HL-60/S4 (cell line): ENCODE data around the gene BCAR1.

Experiments used
- in situ Hi-C: fragments of 300-500 bp; cut with MboI; formaldehyde crosslinking; loops from 2 replicates; pipeline ENCODE4 v1.14.3; 2022; ENCODE audit warnings: low sequenced_read_pairs

BCAR1 gene

DNA sequence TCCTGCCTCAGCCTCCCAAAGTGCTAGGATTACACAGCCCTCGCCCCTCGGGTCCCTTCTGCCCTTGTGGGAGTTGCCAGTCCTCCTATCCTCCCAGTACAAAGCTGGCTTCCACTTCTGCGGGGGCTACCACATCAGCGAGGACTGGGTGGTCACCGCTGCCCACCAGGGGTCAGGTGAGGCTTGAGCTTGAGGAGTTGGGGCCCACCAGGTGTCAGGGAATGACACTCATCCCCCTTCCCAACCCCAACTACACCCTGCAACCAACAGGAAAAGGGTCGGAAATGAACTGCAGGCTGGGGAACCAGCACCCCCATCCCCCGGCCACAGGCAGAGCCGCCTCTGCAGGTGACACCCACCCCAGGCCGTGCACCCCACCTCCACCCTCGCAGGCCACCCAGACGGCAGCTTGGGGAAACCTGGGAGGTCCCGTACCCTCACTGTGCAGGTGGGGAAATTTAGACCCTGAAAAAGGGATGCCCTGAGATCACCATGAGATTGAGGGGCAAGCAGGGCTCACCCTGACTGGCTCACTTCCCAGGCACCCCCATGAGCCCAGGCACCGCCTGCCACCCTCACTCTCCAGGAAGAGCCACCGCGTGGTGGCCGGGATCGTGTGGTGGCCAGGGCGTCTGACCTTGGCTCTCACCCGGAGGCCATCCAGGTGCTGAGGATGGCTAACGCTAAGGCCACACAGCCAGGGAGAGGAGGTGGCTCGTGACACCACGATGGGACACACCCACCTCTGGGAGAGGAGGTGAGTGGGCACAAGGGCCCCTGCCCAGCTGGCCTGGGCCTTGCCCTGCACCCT, 24.7 kb downstream of the BCAR1 start:
- in situ Hi-C loops = no loop called here

- in situ Hi-C loops = no loop called here
Measured at GRCh38 chr16:75225678-75226515, 25.5 kb downstream of the BCAR1 start.

DNA sequence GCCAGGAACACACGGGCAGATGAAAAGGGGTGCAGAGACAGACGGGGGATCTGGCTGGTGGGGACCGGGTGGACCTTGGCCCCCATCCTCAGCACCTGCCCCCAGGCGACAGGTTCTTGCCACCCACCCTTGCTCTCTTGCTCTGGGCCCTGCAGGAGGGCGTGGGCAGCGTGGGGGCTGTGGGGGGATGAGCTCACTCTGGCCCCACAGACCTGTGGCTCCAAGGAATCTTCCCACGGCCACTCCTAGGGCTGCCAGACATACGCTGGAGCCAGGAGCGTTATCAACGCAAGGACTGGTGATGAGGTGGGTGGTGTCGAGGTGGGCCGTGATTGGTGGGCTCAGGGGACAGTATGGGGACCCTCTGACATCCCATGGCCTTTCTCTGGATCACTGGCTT, 26.3 kb downstream of the BCAR1 start:
- in situ Hi-C loops = no loop called here

- in situ Hi-C loops = loop anchor here (25.0 kb wide), 1 partner anchor 538 kb away; no protein-coding TSS in a partner anchor
Measured at GRCh38 chr16:75224306-75225082, 26.9 kb downstream of the BCAR1 start.

GRCh38 chr16:75223129-75223528, 28.3 kb downstream of the BCAR1 start:
- in situ Hi-C loops = loop anchor here (25.0 kb wide), 1 partner anchor 539 kb away; no protein-coding TSS in a partner anchor

- in situ Hi-C loops = loop anchor here (25.0 kb wide), 1 partner anchor 540 kb away; no protein-coding TSS in a partner anchor
Measured at GRCh38 chr16:75222271-75222783, 29.1 kb downstream of the BCAR1 start.

- in situ Hi-C loops = loop anchor here (25.0 kb wide), 1 partner anchor 542 kb away; no protein-coding TSS in a partner anchor
Measured at GRCh38 chr16:75219838-75220237, 31.6 kb downstream of the BCAR1 start.

DNA sequence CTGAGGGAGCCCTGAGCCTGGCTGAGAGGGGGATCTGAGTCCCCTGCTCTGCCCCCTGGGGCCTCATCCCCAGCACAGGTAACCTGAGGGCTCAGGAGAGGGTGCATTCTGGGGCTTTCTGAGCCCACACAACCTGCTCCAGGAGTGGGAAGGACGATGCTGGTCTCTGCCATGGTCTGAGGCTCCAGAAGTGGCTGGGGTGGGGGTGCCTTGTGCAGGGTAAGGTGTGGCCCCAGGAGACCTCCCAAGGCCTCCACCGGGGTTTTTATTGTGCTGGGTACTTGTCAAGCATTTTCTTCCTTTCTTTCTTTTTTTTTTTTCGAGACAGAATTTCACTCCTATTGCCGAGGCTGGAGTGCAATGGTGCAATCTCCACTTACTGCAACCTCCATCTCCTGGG, 32.3 kb downstream of the BCAR1 start:
- in situ Hi-C loops = loop anchor here (25.0 kb wide), 1 partner anchor 543 kb away; no protein-coding TSS in a partner anchor

- in situ Hi-C loops = loop anchor here (25.0 kb wide), 1 partner anchor 544 kb away; no protein-coding TSS in a partner anchor
Measured at GRCh38 chr16:75218256-75219076, 33.0 kb downstream of the BCAR1 start, which contains the start of gene CTRB1. TSS of gene CTRB1 (plus strand) at chr16:75218988. CDS start at chr16:75219008, 20 bp downstream.

- in situ Hi-C loops = loop anchor here (25.0 kb wide), 1 partner anchor 545 kb away; no protein-coding TSS in a partner anchor
Measured at GRCh38 chr16:75217389-75217851, 34.0 kb downstream of the BCAR1 start.

DNA sequence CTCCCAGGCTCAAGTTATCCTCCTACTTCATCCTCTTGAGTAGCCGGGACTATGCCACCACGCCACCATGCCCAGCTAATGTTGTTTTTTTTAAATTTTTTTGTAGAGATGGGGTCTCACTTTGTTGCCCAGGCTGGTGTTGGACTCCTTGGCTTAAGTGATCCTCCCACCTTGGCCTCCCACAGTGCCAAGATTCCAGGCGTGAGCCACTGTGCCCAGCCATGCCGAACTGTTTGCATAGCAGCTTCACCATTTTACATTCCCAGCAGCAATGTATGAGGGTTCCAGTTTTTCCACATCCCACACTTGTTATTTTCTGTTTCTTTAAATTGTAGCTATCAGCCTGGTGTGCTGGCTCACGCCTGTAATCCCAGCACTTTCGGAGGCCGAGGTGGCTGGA, 34.8 kb downstream of the BCAR1 start:
- in situ Hi-C loops = loop anchor here (25.0 kb wide), 1 partner anchor 546 kb away; no protein-coding TSS in a partner anchor

GRCh38 chr16:75216127-75216526, 35.3 kb downstream of the BCAR1 start:
- in situ Hi-C loops = loop anchor here (25.0 kb wide), 1 partner anchor 546 kb away; no protein-coding TSS in a partner anchor

GRCh38 chr16:75211286-75211685, 40.1 kb downstream of the BCAR1 start:
- in situ Hi-C loops = loop anchor here (25.0 kb wide), 1 partner anchor 551 kb away; no protein-coding TSS in a partner anchor

GRCh38 chr16:75209944-75210343, 41.5 kb downstream of the BCAR1 start:
- in situ Hi-C loops = loop anchor here (25.0 kb wide), 1 partner anchor 552 kb away; no protein-coding TSS in a partner anchor

GRCh38 chr16:75209514-75209913, 41.9 kb downstream of the BCAR1 start:
- in situ Hi-C loops = loop anchor here (25.0 kb wide), 1 partner anchor 553 kb away; no protein-coding TSS in a partner anchor

- in situ Hi-C loops = loop anchor here (25.0 kb wide), 1 partner anchor 553 kb away; no protein-coding TSS in a partner anchor
Measured at GRCh38 chr16:75208861-75209505, 42.4 kb downstream of the BCAR1 start.

- in situ Hi-C loops = loop anchor here (25.0 kb wide), 1 partner anchor 554 kb away; no protein-coding TSS in a partner anchor
Measured at GRCh38 chr16:75208242-75208825, 43.1 kb downstream of the BCAR1 start.

DNA sequence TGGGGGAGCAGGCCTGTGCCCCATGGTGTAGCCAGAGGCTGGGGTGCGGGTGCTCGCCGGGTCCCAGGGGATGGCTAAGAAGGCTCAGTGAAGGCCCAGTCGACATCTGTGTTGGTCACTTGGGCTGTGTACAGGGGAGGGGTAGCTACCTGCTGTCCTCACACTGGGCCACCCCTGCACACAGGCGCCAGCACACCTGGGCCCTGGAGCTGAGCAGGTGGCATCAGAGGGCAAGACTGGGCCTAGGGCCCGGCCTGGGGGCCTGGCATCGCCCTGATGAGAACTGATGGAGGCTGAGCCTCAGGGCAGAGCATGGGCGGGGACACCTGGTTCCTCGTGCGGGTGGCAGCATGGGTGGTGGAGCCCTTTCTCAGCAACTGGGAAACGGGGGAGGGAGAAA, 43.6 kb downstream of the BCAR1 start:
- in situ Hi-C loops = loop anchor here (25.0 kb wide), 1 partner anchor 554 kb away; no protein-coding TSS in a partner anchor
